Cortex of kidney (tissue), 1 donor: ENCODE data around the gene PRDM16.

Experiments used
- DNase-seq: peaks from one replicate; lab custom pipeline; 2025; lab: John Stamatoyannopoulos, UW

PRDM16 gene

DNA sequence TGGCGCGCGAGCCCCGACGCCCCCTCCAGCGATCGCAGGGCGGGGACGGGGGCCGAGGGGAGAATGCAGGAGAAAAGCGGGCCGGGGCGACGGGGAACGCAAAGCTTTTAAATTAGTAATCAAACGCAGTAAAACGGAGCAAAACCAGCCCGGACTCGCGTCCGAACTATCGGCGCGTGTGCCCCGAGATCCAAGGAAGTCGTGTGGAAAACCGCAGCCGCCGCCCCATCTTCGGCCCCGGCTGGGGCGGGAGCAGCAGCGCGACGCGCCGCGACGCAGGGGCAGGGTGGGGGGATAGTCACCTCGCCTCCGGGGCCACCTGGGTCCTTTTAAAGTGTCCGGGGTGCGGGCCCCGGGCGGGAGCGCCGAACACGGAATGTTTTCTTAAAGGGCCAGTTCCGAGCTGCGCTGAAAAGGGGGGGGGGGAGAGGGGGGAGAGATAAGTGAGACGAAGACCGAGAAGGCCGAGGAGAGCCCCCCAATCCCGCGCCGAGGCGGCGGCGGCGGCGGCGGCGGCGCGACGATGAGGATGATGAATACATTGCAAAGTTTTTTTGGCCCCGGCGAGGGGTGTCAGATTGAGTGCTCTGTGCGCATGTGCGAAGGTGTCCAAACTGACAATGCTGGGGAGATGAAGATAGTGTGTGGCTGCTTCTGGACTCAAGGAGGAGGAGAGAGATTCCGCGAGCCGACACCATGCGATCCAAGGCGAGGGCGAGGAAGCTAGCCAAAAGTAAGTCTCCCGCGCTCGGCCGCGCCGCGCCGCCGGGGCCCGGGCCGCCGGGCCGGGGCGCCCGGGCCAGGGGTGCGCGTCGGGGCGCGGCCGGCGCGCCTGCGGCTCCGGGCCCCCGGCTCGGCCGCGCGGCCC is at the start of gene PRDM16:
Gene PRDM16, plus strand, starts transcription at position 640 of the 868 bp plus-strand sequence. Its CDS starts 57 bp downstream, at position 697.
- DNase-seq: no peak

DNA sequence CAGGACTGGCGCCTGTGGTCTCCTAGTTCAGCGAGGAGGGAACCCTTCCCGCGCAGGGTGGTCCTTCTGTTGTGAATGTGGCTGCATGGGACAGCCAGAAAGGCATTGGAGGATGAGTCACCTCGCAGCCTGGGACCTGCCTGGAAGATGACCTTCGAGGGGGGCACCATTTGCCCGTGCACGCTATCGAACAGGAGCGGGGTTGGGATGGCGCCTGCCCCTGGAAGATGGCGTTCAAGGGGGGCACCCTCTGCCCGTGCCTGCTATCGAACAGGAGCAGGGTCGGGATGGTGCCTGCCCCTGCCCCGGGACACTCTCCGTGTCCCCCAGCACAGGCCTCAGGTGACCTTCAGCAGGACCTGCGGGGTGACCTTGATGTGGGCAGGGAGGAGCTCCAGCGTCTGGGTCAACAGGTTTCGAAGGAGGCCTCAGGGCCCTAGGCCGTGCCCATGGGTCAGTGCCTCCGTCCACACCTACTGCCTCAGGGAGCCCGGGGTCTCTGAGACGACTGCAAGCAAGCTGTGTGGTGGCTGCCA is 49.4 kb upstream of the PRDM16 start:
- no peak for DNase-seq

GRCh38 chr1:3020263-3020909 is 48.6 kb upstream of the PRDM16 start:
- DNase-seq: no peak

GRCh38 chr1:3021233-3021671 is 47.8 kb upstream of the PRDM16 start, which contains the start of gene ACTRT2:
Gene ACTRT2 (plus strand): TSS chr1:3021467. CDS start chr1:3021687, 220 bp downstream.
- no peak for DNase-seq

DNA sequence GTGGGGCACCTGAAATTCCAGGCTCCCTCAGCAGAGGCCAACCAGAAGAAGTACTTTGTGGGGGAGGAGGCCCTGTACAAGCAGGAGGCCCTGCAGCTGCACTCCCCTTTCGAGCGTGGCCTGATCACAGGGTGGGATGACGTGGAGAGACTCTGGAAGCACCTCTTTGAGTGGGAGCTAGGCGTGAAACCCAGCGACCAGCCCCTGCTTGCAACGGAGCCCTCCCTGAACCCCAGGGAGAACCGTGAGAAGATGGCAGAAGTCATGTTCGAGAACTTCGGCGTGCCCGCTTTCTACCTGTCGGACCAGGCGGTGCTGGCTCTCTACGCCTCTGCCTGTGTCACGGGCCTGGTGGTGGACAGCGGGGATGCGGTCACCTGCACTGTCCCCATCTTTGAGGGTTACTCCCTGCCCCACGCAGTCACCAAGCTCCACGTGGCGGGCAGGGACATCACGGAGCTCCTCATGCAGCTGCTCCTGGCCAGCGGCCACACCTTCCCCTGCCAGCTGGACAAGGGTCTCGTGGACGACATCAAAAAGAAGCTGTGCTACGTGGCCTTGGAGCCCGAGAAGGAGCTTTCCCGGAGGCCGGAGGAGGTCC is 47.1 kb upstream of the PRDM16 start:
- no peak for DNase-seq

GRCh38 chr1:3022511-3022973 is 46.5 kb upstream of the PRDM16 start:
- no peak for DNase-seq

- DNase-seq: no peak
Measured at GRCh38 chr1:3022976-3023375, 46.0 kb upstream of the PRDM16 start.

- DNase-seq: no peak
Measured at GRCh38 chr1:3024019-3024418, 45.0 kb upstream of the PRDM16 start.

DNA sequence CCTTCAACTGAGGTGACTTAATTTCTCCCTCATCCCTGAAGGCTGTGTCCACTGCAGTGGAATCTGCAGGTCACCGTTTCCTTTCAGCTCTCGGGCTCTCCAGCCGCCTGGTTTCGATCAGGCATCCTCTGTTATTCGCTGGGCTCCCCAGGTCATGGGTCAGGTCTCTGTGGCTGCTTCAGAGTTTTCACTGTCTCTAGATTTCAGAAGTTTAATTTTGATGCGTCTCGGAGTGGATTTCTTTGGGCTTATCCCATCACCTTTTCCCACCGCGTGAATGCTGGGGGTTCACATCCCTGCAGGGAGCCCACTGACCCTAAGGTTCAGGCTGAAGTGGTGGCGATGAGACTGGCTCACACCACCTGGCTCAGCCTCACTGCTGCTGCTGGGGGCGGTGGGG is 44.4 kb upstream of the PRDM16 start:
- no peak for DNase-seq

GRCh38 chr1:3026124-3026523 is 42.9 kb upstream of the PRDM16 start:
- no peak for DNase-seq

DNA sequence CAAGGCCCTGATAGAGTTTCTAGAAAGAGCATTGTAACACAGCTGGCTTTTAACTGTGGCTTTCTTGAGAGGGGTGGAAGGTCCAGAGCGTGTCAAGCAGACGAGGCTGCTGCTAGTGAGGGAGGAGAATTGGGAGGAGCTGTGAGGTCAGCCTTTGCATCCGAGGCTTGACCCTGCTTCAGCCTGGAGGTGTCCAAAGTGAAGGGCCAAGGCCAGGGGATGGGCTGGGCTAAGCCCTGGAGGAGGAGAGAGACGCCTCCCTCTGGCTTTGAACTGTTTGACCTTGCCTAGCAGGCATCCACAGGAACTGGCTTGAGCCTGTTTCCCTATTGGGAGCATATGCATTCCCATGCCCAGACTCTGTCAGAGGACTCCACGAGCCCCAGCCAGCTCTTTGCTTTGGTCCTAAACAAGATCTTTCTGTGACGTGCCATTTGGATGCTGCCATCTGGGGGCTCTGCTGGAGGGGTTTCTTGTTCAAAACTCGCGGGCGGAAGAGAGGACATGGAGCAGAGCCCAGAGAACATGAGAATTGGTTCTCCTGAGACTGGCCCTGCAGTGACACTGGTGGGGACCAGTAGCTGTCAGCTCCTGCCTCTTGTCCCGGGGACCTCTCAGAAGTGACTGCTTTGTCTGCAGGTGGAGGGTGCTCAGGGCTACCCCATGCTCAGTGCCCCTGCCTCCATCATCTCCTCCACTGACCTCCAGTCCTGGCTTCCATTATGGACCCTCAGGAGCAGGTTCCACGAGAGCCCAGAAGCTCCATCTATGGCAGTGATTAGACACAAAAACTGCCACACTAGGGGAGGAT is 42.2 kb upstream of the PRDM16 start:
- DNase-seq: no peak

GRCh38 chr1:3027611-3028371 is 41.2 kb upstream of the PRDM16 start:
- no peak for DNase-seq

GRCh38 chr1:3028531-3029282 is 40.3 kb upstream of the PRDM16 start:
- DNase-seq: no peak

DNA sequence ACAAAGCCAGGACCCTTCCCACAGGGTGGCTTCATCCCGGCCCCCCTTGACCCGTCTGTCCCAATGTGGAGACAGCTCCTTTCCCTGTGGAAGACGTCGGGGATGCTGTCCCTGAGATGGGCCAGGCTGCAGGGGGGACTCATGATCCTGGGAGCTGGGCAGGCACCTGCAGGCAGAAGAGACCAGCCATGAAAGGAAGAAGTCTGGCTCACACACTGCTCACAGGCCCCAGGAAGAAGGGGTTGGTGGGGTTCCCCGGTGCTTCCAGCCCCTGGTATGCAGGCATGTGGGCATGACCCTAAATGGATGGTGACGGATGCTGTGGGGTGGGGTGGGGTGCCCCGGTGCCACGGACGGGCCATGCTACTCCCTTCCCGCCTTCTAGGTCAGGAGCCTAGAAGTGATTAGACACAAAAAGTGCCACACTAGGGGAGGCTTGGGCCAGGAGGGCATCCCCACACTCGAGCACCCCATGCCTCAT is 39.5 kb upstream of the PRDM16 start:
- DNase-seq: no peak

- no peak for DNase-seq
Measured at GRCh38 chr1:3029991-3030662, 38.9 kb upstream of the PRDM16 start.

DNA sequence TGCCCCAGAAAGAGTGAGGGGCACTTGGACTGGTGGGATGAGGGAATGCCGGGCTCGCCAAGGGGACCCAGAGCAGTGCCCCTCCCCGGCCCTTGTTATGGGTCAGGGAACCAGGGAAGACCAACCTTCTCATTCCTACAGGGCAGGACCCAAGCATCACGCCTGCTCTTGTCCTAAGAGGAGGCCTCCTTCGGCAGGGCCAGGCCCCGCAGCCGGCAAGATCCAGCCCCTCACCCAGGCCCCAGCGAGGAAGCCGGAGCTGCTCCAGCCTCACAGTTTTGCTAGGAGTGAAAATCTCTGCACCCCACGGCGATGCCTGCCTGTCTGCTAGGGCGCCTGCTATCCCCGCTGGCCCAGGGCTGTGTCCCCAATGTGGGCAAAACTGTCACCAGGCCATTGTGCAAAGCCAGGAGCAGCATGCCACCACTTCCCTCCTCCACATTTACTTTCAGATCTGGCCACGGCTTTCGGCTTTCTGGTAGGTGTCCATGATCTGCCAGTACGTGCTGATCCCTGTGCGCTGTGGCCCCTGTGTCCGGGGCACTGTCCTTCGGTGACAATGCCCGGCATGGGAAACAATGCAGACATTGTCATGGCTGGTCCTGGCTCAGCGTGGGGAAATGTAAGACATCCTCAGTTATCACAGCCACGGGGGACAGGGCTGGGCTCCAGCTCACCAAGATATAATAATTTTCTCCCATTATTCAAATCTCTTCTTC is 38.2 kb upstream of the PRDM16 start:
- DNase-seq: no peak

DNA sequence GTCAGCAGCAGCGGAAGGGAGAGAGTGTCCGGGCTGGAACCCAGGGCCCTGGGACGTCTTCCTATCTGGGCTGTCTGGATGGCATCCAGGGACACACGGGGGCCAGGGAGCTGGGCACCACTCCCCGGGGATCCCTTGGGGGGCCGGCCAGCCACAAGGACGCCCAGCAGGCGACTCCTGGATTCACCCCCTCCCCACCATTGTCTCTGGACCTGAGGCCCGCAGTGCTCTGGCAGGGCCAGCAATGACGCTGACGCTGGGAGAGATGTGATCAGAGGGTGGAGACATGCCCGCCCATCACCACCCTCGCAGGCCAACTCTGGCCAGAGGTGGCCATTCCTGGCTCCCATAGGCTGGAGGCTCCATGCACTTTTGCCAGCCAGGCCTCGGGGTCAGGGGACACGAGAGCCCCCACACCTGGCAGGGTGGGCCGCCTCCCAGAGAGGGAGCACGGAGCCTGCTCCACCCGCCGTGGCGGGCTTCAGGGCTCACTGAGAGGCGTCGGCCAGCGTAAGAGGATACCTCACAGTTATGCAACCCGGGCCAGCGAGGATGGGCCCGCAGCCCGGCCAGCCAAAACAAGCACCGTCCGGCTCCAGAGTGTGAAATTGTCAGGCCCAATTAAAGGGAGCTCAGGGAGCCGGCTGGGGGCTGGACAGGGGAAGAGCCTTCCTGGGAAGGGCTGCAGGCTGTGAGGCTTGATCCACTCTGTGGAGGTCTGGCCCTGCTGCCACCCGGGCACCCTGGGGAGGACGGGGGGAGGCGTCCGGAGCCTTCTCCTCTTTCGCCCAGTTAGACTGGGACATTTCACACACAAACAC is 37.4 kb upstream of the PRDM16 start:
- no peak for DNase-seq
